Activated CD4-positive, alpha-beta T cell treated with anti-CD3 and anti-CD28 coated beads for 36 hours (primary cell): ENCODE data around the gene EPHB3. TPM values are rescaled to one million over a fixed set of nuclear protein-coding genes. Genes with fewer than 3 reads are reported as not detected.

Experiments used
- ATAC-seq: fragments of 200-7000 bp; cut with Tn5 transposase; one replicate; pipeline ENCODE4 v1.10.0; 2021; ENCODE audit warnings: mild to moderate bottlenecking, moderate library complexity
- CTCF ChIA-PET: fragments of 350-600 bp; sonication (Branson Sonifier 250); formaldehyde crosslinking; loops from one replicate; lab custom pipeline; 2021; ENCODE audit warnings: antibody characterized with exemption; lab: Charles Lee
- POLR2A ChIA-PET: fragments of 350-600 bp; sonication (Branson Sonifier 250); formaldehyde crosslinking; loops from one replicate; lab custom pipeline; 2021; ENCODE audit warnings: antibody characterized with exemption, inconsistent platforms; lab: Charles Lee
- DNase-seq: peaks from one replicate; pipeline ENCODE4 v3.0.0-alpha.2; 2020
- H3K27ac Mint-ChIP-seq: one replicate; pipeline ENCODE4 v1.8.0; 2021; ENCODE audit warnings: mixed read lengths
- H3K27me3 Mint-ChIP-seq: one replicate; pipeline ENCODE4 v1.8.0; 2021; ENCODE audit warnings: mixed read lengths
- H3K36me3 Mint-ChIP-seq: one replicate; pipeline ENCODE4 v1.8.0; 2021; ENCODE audit warnings: low read depth, mixed read lengths
- H3K4me1 Mint-ChIP-seq: one replicate; pipeline ENCODE4 v1.8.0; 2021; ENCODE audit warnings: mixed read lengths
- H3K4me3 Mint-ChIP-seq: one replicate; pipeline ENCODE4 v1.8.0; 2021; ENCODE audit warnings: mild to moderate bottlenecking, moderate library complexity, mixed read lengths
- H3K9me3 Mint-ChIP-seq: one replicate; pipeline ENCODE4 v1.8.0; 2021; ENCODE audit warnings: low read depth, mixed read lengths
- intact Hi-C, 2 experiments: fragments of 100-400 bp; cut with DNase I in 1 of 2; cut with micrococcal nuclease in 1 of 2; formaldehyde crosslinking; loops; one replicate each; pipeline versions ENCODE4 v1.14.2 to v1.15.1; 2022 to 2024; cut with DNase I, micrococcal nuclease
- total RNA-seq, 2 experiments: library from RNA; stranded (reverse); gene quantifications; one replicate each; pipeline ENCODE4 v1.2.3, GENCODE V29; 2021

Gene EPHB3
- total RNA-seq, 2 experiments from 2014 or later: not detected

- no peak overlapping the region for H3K27ac Mint-ChIP-seq
- no peaks in the 10 kb centered on the region for H3K9me3 Mint-ChIP-seq
- no peak overlapping the region for H3K4me3 Mint-ChIP-seq
- DNase-seq (no peak), ATAC-seq (no peak)
- ChIA-PET POLR2A (no interaction called here), CTCF (interaction anchor here (0.7 kb wide), 1 partner anchor 157 kb away, joined by 3 read pairs; no protein-coding TSS in a partner anchor)
- intact Hi-C loops: no loop called here
- H3K27me3 Mint-ChIP-seq: peaks cover 20% of the 10 kb centered on the region
- no peaks in the 10 kb centered on the region for H3K4me1 Mint-ChIP-seq
- no peaks in the 10 kb centered on the region for H3K36me3 Mint-ChIP-seq
Observed at GRCh38 chr3:184572633-184573270, 11.2 kb downstream of the EPHB3 start.

- no peak overlapping the region for H3K4me3 Mint-ChIP-seq
- H3K9me3 Mint-ChIP-seq: no peaks in the 10 kb centered on the region
- peaks cover 11% of the 10 kb centered on the region for H3K27me3 Mint-ChIP-seq
- no peak for ATAC-seq
- ChIA-PET POLR2A (no interaction called here), CTCF (no interaction called here)
- no peaks in the 10 kb centered on the region for H3K36me3 Mint-ChIP-seq
- no peak for DNase-seq
- intact Hi-C loops: no loop called here
- no peak overlapping the region for H3K27ac Mint-ChIP-seq
- no peaks in the 10 kb centered on the region for H3K4me1 Mint-ChIP-seq
Observed at GRCh38 chr3:184574515-184575417, 13.2 kb downstream of the EPHB3 start.

- H3K9me3 Mint-ChIP-seq: no peaks in the 10 kb centered on the region
- CTCF ChIA-PET: interaction anchor here (0.6 to 1.0 kb wide), 2 partner anchors 14 to 419 kb away, joined by 3 to 4 read pairs; partner anchors contain the start of gene EPHB3
- no peak for DNase-seq
Observed at GRCh38 chr3:184575701-184576100, 14.1 kb downstream of the EPHB3 start.

GRCh38 chr3:184576457-184577240 lies 15.1 kb downstream of the EPHB3 start:
- no peaks in the 10 kb centered on the region for H3K36me3 Mint-ChIP-seq
- ChIA-PET CTCF (interaction anchor here (0.6 to 1.0 kb wide), 3 partner anchors 15 to 418 kb away, joined by 3 to 4 read pairs (median 3); partner anchors contain the start of gene EPHB3), POLR2A (no interaction called here)
- no peaks in the 10 kb centered on the region for H3K4me1 Mint-ChIP-seq
- H3K27me3 Mint-ChIP-seq: peaks cover 1% of the 10 kb centered on the region
- intact Hi-C loops: no loop called here
- H3K27ac Mint-ChIP-seq: no peak overlapping the region
- ATAC-seq (no peak), DNase-seq (no peak)
- H3K9me3 Mint-ChIP-seq: no peaks in the 10 kb centered on the region
- H3K4me3 Mint-ChIP-seq: no peak overlapping the region

More at GRCh38 chr3:184575701-184576100, 14.1 kb downstream of the EPHB3 start:
- POLR2A ChIA-PET: no interaction called here
- intact Hi-C loops: no loop called here
- no peak for ATAC-seq
- Mint-ChIP-seq H3K27me3 (peaks cover 7% of the 10 kb centered on the region), H3K36me3 (no peaks in the 10 kb centered on the region), H3K4me3 (no peak overlapping the region), H3K4me1 (no peaks in the 10 kb centered on the region), H3K27ac (no peak overlapping the region)

GRCh38 chr3:184577546-184577945 lies 16.0 kb downstream of the EPHB3 start:
- H3K4me3 Mint-ChIP-seq: no peak overlapping the region
- H3K27me3 Mint-ChIP-seq: peaks cover 2% of the 10 kb centered on the region
- no peaks in the 10 kb centered on the region for H3K36me3 Mint-ChIP-seq
- DNase-seq: no peak
- H3K4me1 Mint-ChIP-seq: no peaks in the 10 kb centered on the region
- no peak overlapping the region for H3K27ac Mint-ChIP-seq
- ChIA-PET CTCF (no interaction called here), POLR2A (no interaction called here)
- no peak for ATAC-seq
- intact Hi-C loops: no loop called here
- no peaks in the 10 kb centered on the region for H3K9me3 Mint-ChIP-seq

- ATAC-seq (no peak), DNase-seq (no peak)
- H3K4me1 Mint-ChIP-seq: peaks cover 4% of the 10 kb centered on the region
- ChIA-PET CTCF (interaction anchor here (0.6 kb wide), 1 partner anchor 108 kb away, joined by 3 read pairs; no protein-coding TSS in a partner anchor), POLR2A (no interaction called here)
- H3K9me3 Mint-ChIP-seq: no peaks in the 10 kb centered on the region
- H3K36me3 Mint-ChIP-seq: no peaks in the 10 kb centered on the region
- no peak overlapping the region for H3K4me3 Mint-ChIP-seq
- intact Hi-C loops: no loop called here
- H3K27ac Mint-ChIP-seq: no peak overlapping the region
- H3K27me3 Mint-ChIP-seq: peaks cover 8% of the 10 kb centered on the region
Observed at GRCh38 chr3:184578218-184578617, 16.6 kb downstream of the EPHB3 start.

- H3K9me3 Mint-ChIP-seq: no peaks in the 10 kb centered on the region
- no peak overlapping the region for H3K27ac Mint-ChIP-seq
- ATAC-seq (no peak), DNase-seq (no peak)
- H3K36me3 Mint-ChIP-seq: no peaks in the 10 kb centered on the region
- H3K4me1 Mint-ChIP-seq: peaks cover 4% of the 10 kb centered on the region
- CTCF ChIA-PET: interaction anchor here (0.6 kb wide), 1 partner anchor 109 kb away, joined by 3 read pairs; no protein-coding TSS in a partner anchor
- H3K27me3 Mint-ChIP-seq: peaks cover 8% of the 10 kb centered on the region
- POLR2A ChIA-PET: no interaction called here
- H3K4me3 Mint-ChIP-seq: no peak overlapping the region
- intact Hi-C loops: no loop called here
Observed at GRCh38 chr3:184578822-184579221, 17.2 kb downstream of the EPHB3 start.

GRCh38 chr3:184579513-184579912 lies 17.9 kb downstream of the EPHB3 start:
- H3K4me3 Mint-ChIP-seq: no peak overlapping the region
- intact Hi-C loops: no loop called here
- ChIA-PET CTCF (no interaction called here), POLR2A (no interaction called here)
- H3K27ac Mint-ChIP-seq: no peak overlapping the region
- peaks cover 4% of the 10 kb centered on the region for H3K4me1 Mint-ChIP-seq
- H3K9me3 Mint-ChIP-seq: no peaks in the 10 kb centered on the region
- ATAC-seq (no peak), DNase-seq (no peak)
- H3K27me3 Mint-ChIP-seq: peaks cover 13% of the 10 kb centered on the region
- H3K36me3 Mint-ChIP-seq: no peaks in the 10 kb centered on the region

GRCh38 chr3:184580376-184580775 lies 18.8 kb downstream of the EPHB3 start:
- Mint-ChIP-seq H3K27ac (no peak overlapping the region), H3K4me1 (peaks cover 4% of the 10 kb centered on the region), H3K9me3 (no peaks in the 10 kb centered on the region), H3K27me3 (peaks cover 15% of the 10 kb centered on the region), H3K4me3 (no peak overlapping the region), H3K36me3 (no peaks in the 10 kb centered on the region)
- intact Hi-C loops: no loop called here
- ATAC-seq (no peak), DNase-seq (no peak)
- POLR2A ChIA-PET: no interaction called here
- CTCF ChIA-PET: interaction anchor here (0.6 to 1.1 kb wide), 2 partner anchors 108 to 145 kb away, joined by 3 read pairs; no protein-coding TSS in a partner anchor

GRCh38 chr3:184581331-184581855 lies 19.8 kb downstream of the EPHB3 start:
- CTCF ChIA-PET: interaction anchor here (1.1 kb wide), 1 partner anchor 107 kb away, joined by 3 read pairs; no protein-coding TSS in a partner anchor
- Mint-ChIP-seq H3K27ac (no peak overlapping the region), H3K4me1 (peaks cover 4% of the 10 kb centered on the region), H3K4me3 (no peak overlapping the region), H3K9me3 (no peaks in the 10 kb centered on the region), H3K36me3 (no peaks in the 10 kb centered on the region), H3K27me3 (peaks cover 15% of the 10 kb centered on the region)
- intact Hi-C loops: no loop called here
- no peak for ATAC-seq
- POLR2A ChIA-PET: no interaction called here
- DNase-seq: no peak
